B cell (primary cell): ENCODE data around the gene DDOST.

Source experiments
- CTCF ChIP-seq: fragments of 200-600 bp; IDR thresholded peaks from one replicate; pipeline ENCODE4 v1.8.0; 2022; ENCODE audit warnings: antibody characterized with exemption, mild to moderate bottlenecking
- EZH2 ChIP-seq: IDR thresholded peaks from 2 replicates; pipeline ENCODE4 v1.6.1; 2012; ENCODE audit warnings: borderline replicate concordance, low read depth, mild to moderate bottlenecking, moderate library complexity, low read length; ENCODE audit not compliant: insufficient read depth, poor library complexity, severe bottlenecking

GRCh38 chr1:20708057-20708456 lies 46.9 kb upstream of the DDOST start:
- no peak for TF ChIP-seq CTCF
- TF ChIP-seq EZH2: no peak
